ENCODE results near the gene C12orf57.

Gene C12orf57

GRCh38 chr12:6950811-6951540 lies 7.2 kb downstream of the C12orf57 start, which contains the start of gene PTPN6:
Gene PTPN6, plus strand, starts transcription at chr12:6951356. Its CDS starts 157 bp downstream, at chr12:6951513.
- no peaks in the 10 kb centered on the region for H3K27me3 Mint-ChIP-seq (ENCODE audit: low read depth)

GRCh38 chr12:6951551-6952120 lies 7.8 kb downstream of the C12orf57 start:
- Mint-ChIP-seq H3K9me3 (no peaks in the 10 kb centered on the region), H3K27ac (peak overlapping the region; percentile 93), H3K4me3 (peak overlapping the region; percentile 98), H3K36me3 (ENCODE audit: low read depth) (peaks cover 51% of the 10 kb centered on the region), H3K4me1 (ENCODE audit: low read depth) (peaks cover 69% of the 10 kb centered on the region), H3K27me3 (ENCODE audit: low read depth) (no peaks in the 10 kb centered on the region)
- no peak for DNase-seq (ENCODE audit: low spot score)

More at GRCh38 chr12:6950811-6951540, 7.2 kb downstream of the C12orf57 start, which contains the start of gene PTPN6:
- Mint-ChIP-seq H3K36me3 (ENCODE audit: low read depth) (peaks cover 49% of the 10 kb centered on the region), H3K4me1 (ENCODE audit: low read depth) (peaks cover 67% of the 10 kb centered on the region), H3K4me3 (peak within 1 kb of the TSS; percentile 98), H3K27ac (peak within 1 kb of the TSS; percentile 93), H3K9me3 (no peaks in the 10 kb centered on the region)
- DNase-seq (ENCODE audit: low spot score), result no peak

- no peaks in the 10 kb centered on the region for H3K9me3 Mint-ChIP-seq
- no peak for DNase-seq (ENCODE audit: low spot score)
- H3K36me3 Mint-ChIP-seq (ENCODE audit: low read depth), result peaks cover 54% of the 10 kb centered on the region
- no peaks in the 10 kb centered on the region for H3K27me3 Mint-ChIP-seq (ENCODE audit: low read depth)
- peaks cover 69% of the 10 kb centered on the region for H3K4me1 Mint-ChIP-seq (ENCODE audit: low read depth)
- H3K27ac Mint-ChIP-seq, result peak overlapping the region; percentile 93
- H3K4me3 Mint-ChIP-seq, result peak overlapping the region; percentile 98
Measured at GRCh38 chr12:6952121-6952862, 8.5 kb downstream of the C12orf57 start.

GRCh38 chr12:6952863-6953441 lies 9.1 kb downstream of the C12orf57 start:
- Mint-ChIP-seq H3K4me1 (ENCODE audit: low read depth) (peaks cover 66% of the 10 kb centered on the region), H3K9me3 (no peaks in the 10 kb centered on the region), H3K27ac (peak overlapping the region; percentile 93), H3K36me3 (ENCODE audit: low read depth) (peaks cover 57% of the 10 kb centered on the region), H3K27me3 (ENCODE audit: low read depth) (no peaks in the 10 kb centered on the region), H3K4me3 (peak overlapping the region; percentile 98)
- DNase-seq (ENCODE audit: low spot score), result no peak

- H3K27ac Mint-ChIP-seq, result peak overlapping the region; percentile 93
- peak; percentile 84 for DNase-seq (ENCODE audit: low spot score)
- peaks cover 69% of the 10 kb centered on the region for H3K4me1 Mint-ChIP-seq (ENCODE audit: low read depth)
- H3K4me3 Mint-ChIP-seq, result peak overlapping the region; percentile 98
- no peaks in the 10 kb centered on the region for H3K9me3 Mint-ChIP-seq
- no peaks in the 10 kb centered on the region for H3K27me3 Mint-ChIP-seq (ENCODE audit: low read depth)
- peaks cover 64% of the 10 kb centered on the region for H3K36me3 Mint-ChIP-seq (ENCODE audit: low read depth)
Measured at GRCh38 chr12:6953442-6954315, 9.9 kb downstream of the C12orf57 start.

GRCh38 chr12:6954316-6955107 lies 10.7 kb downstream of the C12orf57 start:
- DNase-seq (ENCODE audit: low spot score), result no peak
- Mint-ChIP-seq H3K27me3 (ENCODE audit: low read depth) (no peaks in the 10 kb centered on the region), H3K4me1 (ENCODE audit: low read depth) (peaks cover 70% of the 10 kb centered on the region), H3K4me3 (peak overlapping the region; percentile 98), H3K27ac (peak overlapping the region; percentile 93), H3K9me3 (no peaks in the 10 kb centered on the region), H3K36me3 (ENCODE audit: low read depth) (peaks cover 73% of the 10 kb centered on the region)

- Mint-ChIP-seq H3K4me1 (ENCODE audit: low read depth) (peaks cover 65% of the 10 kb centered on the region), H3K4me3 (peak overlapping the region; percentile 98), H3K36me3 (ENCODE audit: low read depth) (peaks cover 78% of the 10 kb centered on the region), H3K27ac (peak overlapping the region; percentile 93), H3K9me3 (no peaks in the 10 kb centered on the region), H3K27me3 (ENCODE audit: low read depth) (no peaks in the 10 kb centered on the region)
- DNase-seq (ENCODE audit: low spot score), result no peak
Measured at GRCh38 chr12:6955108-6956020, 11.5 kb downstream of the C12orf57 start.

- H3K27me3 Mint-ChIP-seq (ENCODE audit: low read depth), result no peaks in the 10 kb centered on the region
- peak overlapping the region; percentile 59 for H3K4me3 Mint-ChIP-seq
- peaks cover 82% of the 10 kb centered on the region for H3K36me3 Mint-ChIP-seq (ENCODE audit: low read depth)
- no peaks in the 10 kb centered on the region for H3K9me3 Mint-ChIP-seq
- peaks cover 65% of the 10 kb centered on the region for H3K4me1 Mint-ChIP-seq (ENCODE audit: low read depth)
- DNase-seq (ENCODE audit: low spot score), result no peak
- peak overlapping the region; percentile 83 for H3K27ac Mint-ChIP-seq
Measured at GRCh38 chr12:6956021-6956727, 12.4 kb downstream of the C12orf57 start.

- H3K4me1 Mint-ChIP-seq (ENCODE audit: low read depth), result peaks cover 76% of the 10 kb centered on the region
- H3K4me3 Mint-ChIP-seq, result peak overlapping the region; percentile 59
- H3K9me3 Mint-ChIP-seq, result no peaks in the 10 kb centered on the region
- H3K36me3 Mint-ChIP-seq (ENCODE audit: low read depth), result peaks cover 85% of the 10 kb centered on the region
- H3K27me3 Mint-ChIP-seq (ENCODE audit: low read depth), result no peaks in the 10 kb centered on the region
- H3K27ac Mint-ChIP-seq, result peak overlapping the region; percentile 83
- DNase-seq (ENCODE audit: low spot score), result no peak
Measured at GRCh38 chr12:6957151-6957701, 13.4 kb downstream of the C12orf57 start.

GRCh38 chr12:6957741-6958608 lies 14.2 kb downstream of the C12orf57 start:
- H3K4me1 Mint-ChIP-seq (ENCODE audit: low read depth), result peaks cover 74% of the 10 kb centered on the region
- DNase-seq (ENCODE audit: low spot score), result no peak
- H3K4me3 Mint-ChIP-seq, result peak overlapping the region; percentile 85
- H3K36me3 Mint-ChIP-seq (ENCODE audit: low read depth), result peaks cover 79% of the 10 kb centered on the region
- peak overlapping the region; percentile 97 for H3K27ac Mint-ChIP-seq
- no peaks in the 10 kb centered on the region for H3K27me3 Mint-ChIP-seq (ENCODE audit: low read depth)
- H3K9me3 Mint-ChIP-seq, result no peaks in the 10 kb centered on the region
